HCT116 (cell line): Measurements from ENCODE around the gene TAGLN. TPM values are rescaled to one million over a fixed set of nuclear protein-coding genes. Genes with fewer than 3 reads are reported as not detected.

Experiments
- ATAC-seq: fragments of 200-7000 bp; cut with Tn5 transposase; 2 replicates; pipeline ENCODE4 v1.9.1; 2020; ENCODE audit warnings: mild to moderate bottlenecking, moderate library complexity
- BruUV-seq: library from RNA; stranded (reverse); fragments of 400-500 nt; replicated peaks from 2 replicates; lab custom pipeline; 2021; lab: Mats Ljungman, UMichigan
- CTCF ChIA-PET: fragments of 300-600 bp; sonication (Branson Sonifier 250); formaldehyde crosslinking; loops from one replicate; lab custom pipeline; 2021; ENCODE audit warnings: antibody characterized with exemption; lab: Charles Lee
- POLR2A ChIA-PET: fragments of 300-600, 350-600 bp; sonication (Branson Sonifier 250); formaldehyde crosslinking; loops from one replicate; lab custom pipeline; 2021; ENCODE audit warnings: antibody characterized with exemption; lab: Charles Lee
- RAD21 ChIA-PET, 2 experiments: fragments of 300-600 bp; sonication (Branson Sonifier 250); formaldehyde crosslinking; loops; one replicate each; lab custom pipeline; 2023; ENCODE audit warnings: low total read pairs in 2 of 2; ENCODE audit not compliant: uncharacterized antibody in 2 of 2, unreplicated experiment in 2 of 2, low non-redundant PET in 1 of 2; lab: Charles Lee
- DNase-seq: peaks from one replicate; pipeline ENCODE4 v3.0.0-alpha.2; 2010; ENCODE audit warnings: low read depth, low spot score
- H2AFZ ChIP-seq: fragments of 200-600 bp; shearing (Covaris generic), sonication (generic); 2 replicates; pipeline ENCODE4 v1.6.1; 2017; ENCODE audit warnings: low read depth, mixed run types, mixed read lengths, antibody characterized with exemption, low read length; ENCODE audit not compliant: poor library complexity, severe bottlenecking
- H3K27ac ChIP-seq: 2 replicates; pipeline ENCODE4 v1.5.1; 2012; ENCODE audit warnings: low read depth, low read length
- H3K27me3 ChIP-seq: fragments of 200-600 bp; sonication (generic); 2 replicates; pipeline ENCODE4 v1.6.1; 2016; ENCODE audit warnings: mixed run types, low read length, mixed read lengths; ENCODE audit not compliant: insufficient read depth
- H3K36me3 ChIP-seq, 2 experiments: fragments of 200-500 bp in 1 of 2; fragments of 200-600 bp in 1 of 2; sonication (Bioruptor generic) in 1 of 2; sonication (generic) in 1 of 2; 2 replicates each; pipeline versions ENCODE4 v1.5.1 to v1.6.1; 2014 to 2016; ENCODE audit warnings: low read length in 2 of 2, inconsistent platforms in 1 of 2, mixed read lengths in 1 of 2, mixed run types in 1 of 2; ENCODE audit not compliant: insufficient read depth in 2 of 2, control insufficient read depth in 1 of 2
- H3K4me1 ChIP-seq, 2 experiments: fragments of 200-600 bp in 1 of 2; sonication (generic) in 1 of 2; 2 replicates each; pipeline versions ENCODE4 v1.5.1 to v1.6.1; 2012 to 2017; ENCODE audit warnings: low read length in 2 of 2, inconsistent platforms in 1 of 2, mild to moderate bottlenecking in 1 of 2, mixed read lengths in 1 of 2, mixed run types in 1 of 2, moderate library complexity in 1 of 2; ENCODE audit not compliant: insufficient read depth in 2 of 2, control insufficient read depth in 1 of 2
- H3K4me2 ChIP-seq: fragments of 200-600 bp; sonication (generic); 2 replicates; pipeline ENCODE4 v1.6.1; 2017; ENCODE audit warnings: mixed run types, low read length, mixed read lengths
- H3K4me3 ChIP-seq, 2 experiments: fragments of 200-600 bp in 1 of 2; sonication (generic) in 1 of 2; replicated peaks in 1 of 2; 2 replicates each; pipeline ENCODE4 v1.5.1; 2011 to 2016; ENCODE audit warnings: low read length in 2 of 2, control low read depth in 1 of 2, low read depth in 1 of 2, mild to moderate bottlenecking in 1 of 2, mixed read lengths in 1 of 2, mixed run types in 1 of 2
- H3K79me2 ChIP-seq: fragments of 200-600 bp; sonication (generic); 2 replicates; pipeline ENCODE4 v1.6.1; 2017; ENCODE audit warnings: mild to moderate bottlenecking, mixed run types, low read length, moderate library complexity, mixed read lengths; ENCODE audit not compliant: insufficient read depth
- H3K9ac ChIP-seq: fragments of 200-600 bp; sonication (generic); 2 replicates; pipeline ENCODE4 v1.6.1; 2016; ENCODE audit warnings: low read length, mixed read lengths
- H3K9me2 ChIP-seq: fragments of 200-600 bp; sonication (generic), shearing (Covaris generic); 2 replicates; pipeline ENCODE4 v1.6.1; 2017; ENCODE audit warnings: mixed run types, mild to moderate bottlenecking, moderate library complexity; ENCODE audit not compliant: insufficient read depth
- H3K9me3 ChIP-seq, 2 experiments: fragments of 200-500 bp in 1 of 2; fragments of 200-600 bp in 1 of 2; sonication (Bioruptor generic) in 1 of 2; sonication (generic) in 1 of 2; 2 replicates each; pipeline ENCODE4 v1.6.1; 2014 to 2017; ENCODE audit warnings: low read length in 2 of 2, mixed read lengths in 2 of 2, inconsistent platforms in 1 of 2, low read depth in 1 of 2, mild to moderate bottlenecking in 1 of 2, mixed run types in 1 of 2, moderate library complexity in 1 of 2; ENCODE audit not compliant: control insufficient read depth in 1 of 2, insufficient read depth in 1 of 2
- H4K20me1 ChIP-seq: fragments of 200-600 bp; sonication (generic), shearing (Covaris generic); 2 replicates; pipeline ENCODE4 v1.6.1; 2017; ENCODE audit warnings: mixed run types, mild to moderate bottlenecking, moderate library complexity; ENCODE audit not compliant: insufficient read depth
- ATF3 ChIP-seq: IDR thresholded peaks from 2 replicates; pipeline ENCODE4 v1.6.1; 2012
- CBX3 ChIP-seq: IDR thresholded peaks from 2 replicates; pipeline ENCODE4 v1.6.1; 2012; ENCODE audit warnings: low read depth
- CEBPB ChIP-seq: IDR thresholded peaks from 2 replicates; pipeline ENCODE4 v1.6.1; 2012; ENCODE audit warnings: low read depth
- CTCF ChIP-seq, 3 experiments: fragments of 200-600 bp in 1 of 3; sonication (generic) in 1 of 3; IDR thresholded peaks in 2 of 3; conservative IDR thresholded peaks in 1 of 3; 2 replicates each; pipeline ENCODE4 v1.5.1; 2012 to 2017; ENCODE audit warnings: low read depth in 2 of 3, low read length in 2 of 3, antibody characterized with exemption in 1 of 3, borderline replicate concordance in 1 of 3, control low read depth in 1 of 3, mild to moderate bottlenecking in 1 of 3, mixed read lengths in 1 of 3, mixed run types in 1 of 3, moderate library complexity in 1 of 3; ENCODE audit not compliant: insufficient read depth in 1 of 3
- EGR1 ChIP-seq: IDR thresholded peaks from 2 replicates; pipeline ENCODE4 v1.6.1; 2012; ENCODE audit warnings: low read depth
- ELF1 ChIP-seq: IDR thresholded peaks from 2 replicates; pipeline ENCODE4 v1.6.1; 2012; ENCODE audit warnings: low read depth, borderline replicate concordance
- EZH2 ChIP-seq: fragments of 200-600 bp; sonication (generic); IDR thresholded peaks from 2 replicates; pipeline ENCODE4 v1.6.1; 2017; ENCODE audit warnings: antibody characterized with exemption, mixed run types
- EZH2phosphoT487 ChIP-seq: fragments of 200-600 bp; IDR thresholded peaks from 2 replicates; pipeline ENCODE4 v1.6.1; 2018; ENCODE audit warnings: antibody characterized with exemption, borderline replicate concordance
- FOSL1 ChIP-seq: IDR thresholded peaks from 2 replicates; pipeline ENCODE4 v1.6.1; 2012; ENCODE audit warnings: low read depth
- JUND ChIP-seq: IDR thresholded peaks from 2 replicates; pipeline ENCODE4 v1.6.1; 2012
- POLR2A ChIP-seq: IDR thresholded peaks from 2 replicates; pipeline ENCODE4 v1.7.0; 2011; ENCODE audit warnings: borderline replicate concordance; ENCODE audit not compliant: insufficient read depth, insufficient read length; ENCODE audit errors: extremely low read depth
- RAD21 ChIP-seq: IDR thresholded peaks from 2 replicates; pipeline ENCODE4 v1.6.1; 2012; ENCODE audit warnings: low read depth, mild to moderate bottlenecking
- REST ChIP-seq: IDR thresholded peaks from 2 replicates; pipeline ENCODE4 v1.6.1; 2012; ENCODE audit warnings: low read depth
- SIN3A ChIP-seq: IDR thresholded peaks from 2 replicates; pipeline ENCODE4 v1.6.1; 2012; ENCODE audit warnings: low read depth
- SP1 ChIP-seq: IDR thresholded peaks from 2 replicates; pipeline ENCODE4 v1.6.1; 2012; ENCODE audit warnings: low read depth
- SRF ChIP-seq: IDR thresholded peaks from 2 replicates; pipeline ENCODE4 v1.6.1; 2012; ENCODE audit warnings: low read depth
- TCF7L2 ChIP-seq: IDR thresholded peaks from 2 replicates; pipeline ENCODE4 v1.7.0; 2011; ENCODE audit warnings: borderline replicate concordance, inconsistent platforms; ENCODE audit not compliant: insufficient read depth, insufficient read length; ENCODE audit errors: extremely low read depth
- ZFX ChIP-seq: fragments of 450-650 bp; IDR thresholded peaks from 2 replicates; pipeline ENCODE4 v1.6.1; 2017
- intact Hi-C: fragments of 100-400 bp; cut with micrococcal nuclease; formaldehyde crosslinking; loops from 2 replicates; pipeline ENCODE4 v1.10.0; 2022
- total RNA-seq: library from RNA; stranded (reverse); gene quantifications from one replicate; pipeline ENCODE4 v1.2.1, GENCODE V29; 2021; ENCODE audit not compliant: unreplicated experiment

The TAGLN gene
- total RNA-seq, 1 experiment from 2014 or later = 10.0 TPM

- Histone ChIP-seq H3K4me2 (no peak overlapping the region), H3K36me3 (peaks cover 21 to 24% of the 10 kb centered on the region in 2 experiments; a peak in 3 of 4 replicates), H3K79me2 (peaks cover 100% of the 10 kb centered on the region), H3K9ac (no peak overlapping the region), H3K4me3 (no peak overlapping the region), H2AFZ (no peak overlapping the region)
- intact Hi-C loops = no loop called here
- CTCF ChIA-PET = no interaction called here
- no TSS peak for BruUV-seq
- RAD21 ChIA-PET = no interaction called here
- ATAC-seq (no peak), DNase-seq (no peak)
- TF ChIP-seq SP1 (no peak), REST (no peak), JUND (no peak), CBX3 (no peak), FOSL1 (no peak), EZH2phosphoT487 (no peak), ATF3 (no peak), EZH2 (no peak), SIN3A (no peak), CTCF (IDR thresholded peaks at IDR 0.05 in 2 of 3, conservative IDR thresholded peaks at IDR 0.05 in 1 of 3; ENCODE audit: borderline replicate concordance in 1 of 3, insufficient read depth in 1 of 3, low read depth in 2 of 3, low read length in 2 of 3) (no peak), ZFX (no peak), TCF7L2 (no peak), POLR2A (no peak), RAD21 (no peak), EGR1 (no peak), CEBPB (no peak), SRF (no peak), ELF1 (no peak)
- TF ChIP-seq, all 23 proteins: peak for 0
- Histone ChIP-seq H3K27ac (no peak overlapping the region), H3K9me2 (no peaks in the 10 kb centered on the region), H3K27me3 (no peaks in the 10 kb centered on the region), H3K9me3 (no peaks in the 10 kb centered on the region), H4K20me1 (0 out of 2 replicates have a peak, but pooled peaks cover 11% of the 10 kb centered on the region), H3K4me1 (peaks cover 0 to 3% of the 10 kb centered on the region in 2 experiments; a peak in 2 of 4 replicates)
- POLR2A ChIA-PET = interaction anchor here (1.3 kb wide), 1 partner anchor 9 kb away, joined by 3 read pairs; no protein-coding TSS in a partner anchor
Measured at GRCh38 chr11:117154468-117154867, 44.7 kb upstream of the TAGLN start.
